H4 (cell line): ENCODE measurements around the gene GINS3. TPM values are rescaled to one million over a fixed set of nuclear protein-coding genes. Genes with fewer than 3 reads are reported as not detected.

Source experiments
- total RNA-seq: library from RNA; depleted of rRNA; stranded (reverse); fragments of >200 nt; shearing (Covaris generic); gene quantifications from 2 replicates; pipeline ENCODE4 v1.2.3, GENCODE V29; 2014; rRNA removed

Gene GINS3
- total RNA-seq, 1 experiment from 2014 or later = 33.9 TPM

Other genes with a start within 250 kb of the GINS3 start
- gene CSNK2A2, start 194.4 kb upstream of the GINS3 start, total RNA-seq = 21.0 and 26.6 TPM in 2 replicates
- not detected in 2 replicates for gene PRSS54, start 97.4 kb upstream of the GINS3 start, total RNA-seq
- gene NDRG4, start 107.7 kb downstream of the GINS3 start, total RNA-seq = 30.0 and 31.6 TPM in 2 replicates
- gene SETD6, start 123.0 kb downstream of the GINS3 start, total RNA-seq = 15.3 and 17.7 TPM in 2 replicates
- gene CNOT1, start 237.4 kb downstream of the GINS3 start, total RNA-seq = 112 and 123 TPM in 2 replicates